Activated B cell treated with CpG ODN at 0.5 μM for 24 hours (primary cell): Measurements from ENCODE around the gene ALPG. TPM values are rescaled to one million over a fixed set of nuclear protein-coding genes. Genes with fewer than 3 reads are reported as not detected.
A peak's percentile ranks its signal among the peaks of the same experiment; 100 is the strongest.
"Not testable (repeated sequence)": the region's sequence is repeated elsewhere in the genome, so short reads cannot be mapped to it uniquely, and the experiment has no call there.

Experiments
- ATAC-seq: fragments of 200-7000 bp; cut with Tn5 transposase; one replicate; pipeline ENCODE4 v1.10.0; 2021; ENCODE audit warnings: low read depth, mild to moderate bottlenecking, moderate library complexity
- CTCF ChIA-PET: fragments of 350-600 bp; sonication (Branson Sonifier 250); formaldehyde crosslinking; loops from one replicate; lab custom pipeline; 2021; ENCODE audit warnings: antibody characterized with exemption; lab: Charles Lee
- POLR2A ChIA-PET: fragments of 350-600 bp; sonication (Branson Sonifier 250); formaldehyde crosslinking; loops from one replicate; lab custom pipeline; 2021; ENCODE audit warnings: antibody characterized with exemption; lab: Charles Lee
- DNase-seq: peaks from one replicate; pipeline ENCODE4 v3.0.0; 2022
- H3K27ac Mint-ChIP-seq: one replicate; pipeline ENCODE4 v1.8.0; 2020; ENCODE audit warnings: mixed read lengths
- H3K27me3 Mint-ChIP-seq: one replicate; pipeline ENCODE4 v1.8.0; 2021; ENCODE audit warnings: mixed read lengths
- H3K36me3 Mint-ChIP-seq: one replicate; pipeline ENCODE4 v1.8.0; 2021; ENCODE audit warnings: low read depth, mixed read lengths
- H3K4me1 Mint-ChIP-seq: one replicate; pipeline ENCODE4 v1.8.0; 2021; ENCODE audit warnings: mixed read lengths
- H3K4me3 Mint-ChIP-seq: one replicate; pipeline ENCODE4 v1.8.0; 2020; ENCODE audit warnings: mild to moderate bottlenecking, mixed read lengths
- H3K9me3 Mint-ChIP-seq: one replicate; pipeline ENCODE4 v1.8.0; 2020; ENCODE audit warnings: mixed read lengths
- CTCF ChIP-seq: fragments of 200-600 bp; IDR thresholded peaks from one replicate; pipeline ENCODE4 v1.8.0; 2022; ENCODE audit warnings: antibody characterized with exemption, mild to moderate bottlenecking
- intact Hi-C: fragments of 100-400 bp; cut with micrococcal nuclease; formaldehyde crosslinking; loops from one replicate; pipeline ENCODE4 v1.15.1; 2024
- total RNA-seq: library from RNA; stranded (reverse); gene quantifications from 2 replicates; pipeline ENCODE4 v1.2.3, GENCODE V29; 2022

Gene ALPG
- total RNA-seq, 1 donor from 2014 or later: not detected

DNA sequence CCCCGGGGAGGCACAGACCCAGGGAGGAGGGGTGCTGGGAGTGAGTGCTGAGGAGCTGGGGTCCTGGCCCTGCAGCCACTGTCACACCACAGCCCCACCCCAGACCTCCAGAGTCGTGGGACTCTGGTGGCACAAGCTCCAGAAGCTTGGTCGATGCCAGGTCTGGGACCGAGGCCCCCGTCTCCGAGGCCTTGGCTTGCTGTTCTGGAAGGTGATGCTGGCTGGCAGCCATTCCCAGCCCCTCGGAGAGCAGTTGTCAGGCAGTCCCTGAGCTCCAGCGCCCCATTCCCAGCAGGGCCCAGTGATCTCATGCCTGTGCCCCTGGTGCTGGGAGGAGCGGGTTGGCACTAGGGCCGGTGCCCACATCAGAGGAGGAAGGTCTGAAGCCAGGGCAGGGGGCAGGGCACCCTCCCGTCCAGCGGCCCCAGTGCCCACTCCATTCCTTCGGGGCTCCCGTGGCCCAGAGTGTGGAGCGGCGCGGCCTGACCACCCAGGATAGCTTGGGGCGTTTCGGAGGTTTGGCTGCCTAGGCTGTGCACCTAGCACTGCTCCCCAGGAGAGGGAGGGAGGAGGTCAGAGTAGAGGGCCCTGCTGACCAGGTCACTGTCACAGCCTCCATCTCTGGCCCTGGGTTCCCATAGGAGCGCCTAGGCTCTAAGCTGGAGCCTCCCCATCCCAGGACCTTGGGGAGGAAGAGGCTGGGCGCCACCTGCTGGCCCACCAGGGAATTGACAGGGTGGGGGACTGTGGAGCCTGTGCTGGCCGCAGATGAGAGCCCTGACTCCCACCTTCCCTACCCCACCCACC lies 32.5 kb downstream of the ALPG start:
- ChIA-PET POLR2A (interaction anchor here (0.6 kb wide), 1 partner anchor 638 kb away, joined by 7 read pairs; no protein-coding TSS in a partner anchor), CTCF (interaction anchor here (1.7 to 1.8 kb wide), 2 partner anchors 514 to 533 kb away, joined by 6 to 7 read pairs; partner anchors contain the start of gene NPPC)
- Mint-ChIP-seq H3K27ac (no peak overlapping the region), H3K4me1 (no peaks in the 10 kb centered on the region), H3K36me3 (no peaks in the 10 kb centered on the region), H3K27me3 (peaks cover 3% of the 10 kb centered on the region), H3K9me3 (no peaks in the 10 kb centered on the region), H3K4me3 (no peak overlapping the region)
- ATAC-seq (peak; percentile 53), DNase-seq (no peak)
- intact Hi-C loops: no loop called here
- TF ChIP-seq CTCF: no peak

DNA sequence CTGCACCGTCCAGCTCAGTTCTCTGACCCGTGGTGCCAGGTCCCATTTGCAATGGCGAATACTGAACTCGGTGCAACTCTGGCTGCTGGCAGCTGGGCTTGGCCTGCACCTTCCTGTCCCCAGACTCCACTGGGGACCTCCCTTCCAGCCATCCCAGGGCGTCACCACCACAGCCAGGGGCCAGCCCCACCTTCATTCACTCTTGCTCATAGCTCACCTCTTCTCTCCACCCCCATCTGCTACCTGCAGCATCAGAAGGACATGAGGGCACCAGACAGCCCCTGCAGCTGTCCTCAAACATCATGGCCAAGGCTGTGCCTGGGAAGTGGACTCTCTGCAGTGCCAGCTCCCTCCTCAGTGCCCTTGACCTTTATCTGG lies 33.1 kb downstream of the ALPG start:
- Mint-ChIP-seq H3K36me3 (no peaks in the 10 kb centered on the region), H3K4me3 (no peak overlapping the region)

DNA sequence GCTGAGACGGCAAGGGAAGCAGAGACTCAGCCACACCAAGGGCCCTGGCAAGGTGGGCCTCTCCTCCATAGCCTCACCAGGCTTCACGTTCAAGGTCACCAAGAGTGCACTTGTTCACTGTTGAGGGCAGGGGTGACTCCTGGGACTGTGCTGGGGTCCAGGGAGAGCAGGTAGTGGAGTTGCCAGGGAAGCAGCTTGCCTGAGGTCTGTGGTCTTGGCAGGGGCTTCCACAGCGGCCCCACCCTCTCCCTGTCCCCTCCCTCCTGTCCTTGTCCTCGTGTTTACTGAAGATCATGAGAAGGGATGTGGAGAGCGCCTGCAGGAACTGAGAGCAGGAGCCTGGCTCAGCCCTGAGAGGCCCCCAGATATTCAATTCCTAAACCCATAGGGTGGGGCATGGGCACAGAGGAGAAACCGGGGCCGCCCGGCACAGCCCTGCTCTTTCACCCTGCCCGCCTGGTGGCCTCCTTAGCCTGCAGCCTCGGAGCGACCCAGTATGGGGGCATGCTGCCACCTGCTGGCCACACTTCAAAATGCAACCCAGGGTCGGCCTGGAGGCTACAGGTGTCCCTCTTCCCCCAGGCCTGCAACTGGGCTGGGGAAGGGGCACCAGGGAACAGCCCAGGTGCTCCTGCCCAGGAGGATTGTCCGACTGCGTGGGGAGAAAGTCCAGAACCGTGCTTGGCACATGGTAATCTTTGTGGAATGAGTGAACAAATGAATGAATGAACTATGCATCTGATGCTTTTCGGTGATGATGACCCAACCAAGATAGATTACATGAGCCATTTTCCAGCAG lies 33.8 kb downstream of the ALPG start:
- H3K4me3 Mint-ChIP-seq, H3K9me3 Mint-ChIP-seq, POLR2A ChIA-PET, H3K36me3 Mint-ChIP-seq, H3K4me1 Mint-ChIP-seq, H3K27ac Mint-ChIP-seq, H3K27me3 Mint-ChIP-seq: not testable (repeated sequence)
- DNase-seq: peak; percentile 84
- CTCF ChIA-PET: interaction anchor here (1.2 to 1.8 kb wide), 3 partner anchors 515 to 766 kb away, joined by 3 to 7 read pairs (median 6); partner anchors contain the start of gene NPPC
- TF ChIP-seq CTCF: peak; percentile 60
- intact Hi-C loops: loop anchor here (1.0 to 2.0 kb wide), 5 partner anchors 82 to 534 kb away; no protein-coding TSS in a partner anchor
- peak; percentile 93 for ATAC-seq

More for the DNA sequence above, 33.1 kb downstream of the ALPG start:
- H3K27ac Mint-ChIP-seq: no peak overlapping the region
- no peaks in the 10 kb centered on the region for H3K9me3 Mint-ChIP-seq
- POLR2A ChIA-PET: no interaction called here
- DNase-seq (no peak), ATAC-seq (no peak)
- no peak for TF ChIP-seq CTCF
- CTCF ChIA-PET: interaction anchor here (1.7 to 1.8 kb wide), 2 partner anchors 514 to 533 kb away, joined by 6 to 7 read pairs; partner anchors contain the start of gene NPPC
- H3K27me3 Mint-ChIP-seq: peaks cover 3% of the 10 kb centered on the region
- H3K4me1 Mint-ChIP-seq: no peaks in the 10 kb centered on the region
- intact Hi-C loops: loop anchor here (1.0 to 2.0 kb wide), 5 partner anchors 83 to 533 kb away; no protein-coding TSS in a partner anchor

GRCh38 chr2:232441147-232441651 lies 34.6 kb downstream of the ALPG start:
- no peak overlapping the region for H3K27ac Mint-ChIP-seq
- DNase-seq (no peak), ATAC-seq (no peak)
- intact Hi-C loops: loop anchor here (2.0 kb wide), 2 partner anchors 82 to 114 kb away; no protein-coding TSS in a partner anchor
- H3K27me3 Mint-ChIP-seq: peaks cover 3% of the 10 kb centered on the region
- no peaks in the 10 kb centered on the region for H3K9me3 Mint-ChIP-seq
- H3K36me3 Mint-ChIP-seq: no peaks in the 10 kb centered on the region
- ChIA-PET CTCF (interaction anchor here (1.2 kb wide), 1 partner anchor 767 kb away, joined by 3 read pairs; no protein-coding TSS in a partner anchor), POLR2A (no interaction called here)
- H3K4me3 Mint-ChIP-seq: no peak overlapping the region
- H3K4me1 Mint-ChIP-seq: no peaks in the 10 kb centered on the region
- no peak for TF ChIP-seq CTCF

DNA sequence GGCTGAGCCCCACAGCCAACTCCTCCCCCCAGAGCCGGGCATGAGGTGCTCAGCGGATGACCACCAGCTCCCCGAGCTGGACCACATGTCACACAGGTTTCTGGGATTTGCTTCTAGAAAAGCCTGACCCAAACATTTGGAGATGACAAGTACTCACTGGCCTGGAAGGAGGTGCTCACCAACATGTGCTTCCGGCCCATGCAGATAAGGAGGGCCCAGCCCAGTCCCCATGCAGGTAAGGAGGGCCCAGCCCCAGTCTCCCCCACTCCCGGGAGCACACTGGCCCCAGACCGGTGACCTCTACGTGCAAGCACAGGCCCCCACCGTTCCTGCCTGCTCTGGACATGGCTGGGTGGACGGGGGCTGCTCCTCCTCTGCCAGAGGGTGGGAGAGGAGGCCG lies 35.3 kb downstream of the ALPG start:
- H3K27me3 Mint-ChIP-seq, H3K9me3 Mint-ChIP-seq, H3K4me3 Mint-ChIP-seq, DNase-seq, H3K27ac Mint-ChIP-seq, H3K4me1 Mint-ChIP-seq, H3K36me3 Mint-ChIP-seq, CTCF ChIA-PET, POLR2A ChIA-PET, ATAC-seq: not testable (repeated sequence)
- intact Hi-C loops: loop anchor here (2.0 kb wide), 2 partner anchors 81 to 115 kb away; no protein-coding TSS in a partner anchor

- H3K36me3 Mint-ChIP-seq, H3K9me3 Mint-ChIP-seq, H3K4me1 Mint-ChIP-seq, H3K27me3 Mint-ChIP-seq, CTCF ChIA-PET, ATAC-seq, H3K27ac Mint-ChIP-seq, intact Hi-C loops, H3K4me3 Mint-ChIP-seq, DNase-seq, POLR2A ChIA-PET: not testable (repeated sequence)
Observed at GRCh38 chr2:232442431-232442830, 35.8 kb downstream of the ALPG start.

GRCh38 chr2:232443047-232443446 lies 36.4 kb downstream of the ALPG start:
- H3K4me1 Mint-ChIP-seq, CTCF ChIA-PET, H3K36me3 Mint-ChIP-seq, POLR2A ChIA-PET, intact Hi-C loops, DNase-seq, H3K9me3 Mint-ChIP-seq, ATAC-seq, H3K4me3 Mint-ChIP-seq, H3K27me3 Mint-ChIP-seq, H3K27ac Mint-ChIP-seq: not testable (repeated sequence)
